Liver (tissue), 9 donors: ENCODE results near the gene RMND1. TPM values are rescaled to one million over a fixed set of nuclear protein-coding genes. Genes with fewer than 3 reads are reported as not detected.

ENCODE experiments used
- DNase-seq: peaks from one replicate; pipeline ENCODE4 v3.0.0-alpha.2; 2017; ENCODE audit warnings: low spot score
- H3K27ac ChIP-seq, 2 donors: one replicate each; pipeline ENCODE4 v1.7.0; 2013; ENCODE audit warnings: inconsistent platforms in 2 of 2, low read length in 2 of 2, control low read depth in 1 of 2, low read depth in 1 of 2, mild to moderate bottlenecking in 1 of 2
- H3K27me3 ChIP-seq, 4 donors: one replicate each; pipeline versions ENCODE4 v1.6.1 to v1.7.0; 2013; ENCODE audit warnings: low read length in 3 of 4, inconsistent platforms in 1 of 4, mild to moderate bottlenecking in 1 of 4, moderate library complexity in 1 of 4; ENCODE audit not compliant: control insufficient read depth in 4 of 4, insufficient read depth in 4 of 4
- H3K36me3 ChIP-seq, 4 donors: one replicate each; pipeline versions ENCODE4 v1.6.1 to v1.7.0; 2013; ENCODE audit warnings: low read length in 3 of 4, mild to moderate bottlenecking in 3 of 4, low read depth in 1 of 4, moderate library complexity in 1 of 4; ENCODE audit not compliant: control insufficient read depth in 4 of 4, insufficient read depth in 3 of 4
- H3K4me1 ChIP-seq, 4 donors: one replicate each; pipeline versions ENCODE4 v1.6.1 to v1.7.0; 2013; ENCODE audit warnings: low read length in 3 of 4, mild to moderate bottlenecking in 3 of 4, moderate library complexity in 1 of 4; ENCODE audit not compliant: control insufficient read depth in 4 of 4, insufficient read depth in 4 of 4
- H3K4me3 ChIP-seq, 3 donors: one replicate each; pipeline versions ENCODE4 v1.6.1 to v1.7.0; 2013; ENCODE audit warnings: low read length in 3 of 3, control low read depth in 1 of 3, low read depth in 1 of 3, mild to moderate bottlenecking in 1 of 3
- H3K9ac ChIP-seq, 2 donors: one replicate each; pipeline ENCODE4 v1.7.0; 2013; ENCODE audit warnings: low read length in 2 of 2, mild to moderate bottlenecking in 2 of 2, moderate library complexity in 2 of 2, control low read depth in 1 of 2, low read depth in 1 of 2
- H3K9me3 ChIP-seq, 4 donors: one replicate each; pipeline versions ENCODE4 v1.6.1 to v1.7.0; 2013; ENCODE audit warnings: low read length in 3 of 4; ENCODE audit not compliant: control insufficient read depth in 4 of 4
- FOXA1 ChIP-seq: IDR thresholded peaks from 2 replicates; pipeline ENCODE4 v1.6.1; 2016; ENCODE audit warnings: antibody characterized with exemption
- GABPA ChIP-seq, 2 donors: IDR thresholded peaks in 1 of 2; conservative IDR thresholded peaks in 1 of 2; 2 replicates each; pipeline ENCODE4 v1.6.1; 2016; ENCODE audit warnings: antibody characterized with exemption in 2 of 2, mild to moderate bottlenecking in 1 of 2, moderate library complexity in 1 of 2
- HNF4A ChIP-seq, 2 donors: conservative IDR thresholded peaks; 2 replicates each; pipeline ENCODE4 v1.6.1; 2016; ENCODE audit warnings: antibody characterized with exemption in 2 of 2, mild to moderate bottlenecking in 2 of 2
- HNF4G ChIP-seq: IDR thresholded peaks from 2 replicates; pipeline ENCODE4 v1.6.1; 2016; ENCODE audit warnings: antibody characterized with exemption
- JUND ChIP-seq, 2 donors: IDR thresholded peaks; 2 replicates each; pipeline ENCODE4 v1.6.1; 2016; ENCODE audit warnings: antibody characterized with exemption in 2 of 2
- NR2F2 ChIP-seq: IDR thresholded peaks from 2 replicates; pipeline ENCODE4 v1.6.1; 2016; ENCODE audit warnings: antibody characterized with exemption
- RAD21 ChIP-seq, 2 donors: IDR thresholded peaks; 2 replicates each; pipeline ENCODE4 v1.6.1; 2016; ENCODE audit warnings: antibody characterized with exemption in 2 of 2, mild to moderate bottlenecking in 2 of 2
- RXRA ChIP-seq, 2 donors: IDR thresholded peaks; 2 replicates each; pipeline ENCODE4 v1.6.1; 2017 to 2018; ENCODE audit warnings: antibody characterized with exemption in 2 of 2, mild to moderate bottlenecking in 1 of 2
- TAF1 ChIP-seq: conservative IDR thresholded peaks from 2 replicates; pipeline ENCODE4 v1.6.1; 2016; ENCODE audit warnings: antibody characterized with exemption, mild to moderate bottlenecking
- YY1 ChIP-seq: IDR thresholded peaks from 2 replicates; pipeline ENCODE4 v1.6.1; 2016; ENCODE audit warnings: antibody characterized with exemption, mild to moderate bottlenecking
- WGBS: extraction: QIAGEN DNeasy Blood & Tissue Kit; methylation state at CpG from one replicate; pipeline ENCODE4 v1.1.7; 2013; 5-methylcytosine and 5-hydroxymethylcytosine counted together
- polyA plus RNA-seq, 2 donors: library from polyadenylated mRNA; stranded (reverse) in 1 of 2; unstranded in 1 of 2; fragments of 200-250 nt in 1 of 2; fragments of >200 nt in 1 of 2; fragmentation: Nextera tagmentation in 1 of 2; extraction: Ambion mirVana in 1 of 2; gene quantifications; one replicate each; pipeline versions ENCODE4 v1.2.1 to v1.2.3, GENCODE V29; 2013 to 2015
- total RNA-seq, 2 donors: library from RNA; depleted of rRNA; stranded (reverse); fragments of >200 nt; gene quantifications; one replicate each; pipeline ENCODE4 v1.2.3, GENCODE V29; 2014
- TF ChIP-seq, protein P1 (sequence below): IDR thresholded peaks from 2 replicates; pipeline ENCODE4 v1.6.1; 2016; ENCODE audit warnings: antibody characterized with exemption
- TF ChIP-seq, protein P2 (sequence below): fragments of 150-350 bp; IDR thresholded peaks from 2 replicates; pipeline ENCODE4 v1.5.1; 2017; ENCODE audit warnings: improper control_type of control experiment, low read depth, low read length; ENCODE audit not compliant: missing input control
- TF ChIP-seq, protein P3 (sequence below): IDR thresholded peaks from 2 replicates; pipeline ENCODE4 v1.6.1; 2016; ENCODE audit warnings: antibody characterized with exemption
- TF ChIP-seq, protein P4 (sequence below): IDR thresholded peaks from 2 replicates; pipeline ENCODE4 v1.6.1; 2016; ENCODE audit warnings: antibody characterized with exemption, mild to moderate bottlenecking
- donor health status: healthy.
- donor health status: healthy.
- donor health status: healthy.
- donor health status: healthy.
- donor health status: healthy.

RMND1 gene
- total and polyA plus RNA-seq, 4 donors, result 13.2 to 22.6 (median 18.1) TPM

DNA sequence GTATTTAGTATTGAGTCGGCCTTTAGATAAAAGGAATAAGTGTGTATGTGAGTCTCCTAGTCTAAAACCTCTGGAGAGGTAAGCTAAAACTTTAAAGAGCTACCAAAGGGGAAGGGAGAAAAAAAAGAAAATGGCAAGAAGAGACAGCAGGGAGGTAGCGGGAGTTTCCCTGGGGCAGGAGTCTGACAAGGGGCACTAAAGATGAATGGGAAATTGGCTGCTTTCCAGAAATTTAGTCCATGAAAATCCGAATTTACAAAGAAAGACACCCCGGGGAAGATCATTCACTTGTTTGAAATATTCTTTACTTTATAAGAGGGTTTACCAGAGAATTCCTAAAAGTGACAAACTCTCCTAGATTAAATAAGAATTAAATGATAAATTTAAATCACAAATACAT lies 19.3 kb downstream of the RMND1 start:
- Histone ChIP-seq H3K36me3 (peaks cover 7 to 33% (median 26%) of the 10 kb centered on the region in 4 donors), H3K9me3 (no peaks in the 10 kb centered on the region), H3K27ac (no peak overlapping the region), H3K4me3 (no peak overlapping the region), H3K27me3 (no peaks in the 10 kb centered on the region), H3K9ac (no peak overlapping the region), H3K4me1 (peaks cover 2 to 17% (median 6%) of the 10 kb centered on the region in 4 donors)
- TF ChIP-seq, protein P1, sequence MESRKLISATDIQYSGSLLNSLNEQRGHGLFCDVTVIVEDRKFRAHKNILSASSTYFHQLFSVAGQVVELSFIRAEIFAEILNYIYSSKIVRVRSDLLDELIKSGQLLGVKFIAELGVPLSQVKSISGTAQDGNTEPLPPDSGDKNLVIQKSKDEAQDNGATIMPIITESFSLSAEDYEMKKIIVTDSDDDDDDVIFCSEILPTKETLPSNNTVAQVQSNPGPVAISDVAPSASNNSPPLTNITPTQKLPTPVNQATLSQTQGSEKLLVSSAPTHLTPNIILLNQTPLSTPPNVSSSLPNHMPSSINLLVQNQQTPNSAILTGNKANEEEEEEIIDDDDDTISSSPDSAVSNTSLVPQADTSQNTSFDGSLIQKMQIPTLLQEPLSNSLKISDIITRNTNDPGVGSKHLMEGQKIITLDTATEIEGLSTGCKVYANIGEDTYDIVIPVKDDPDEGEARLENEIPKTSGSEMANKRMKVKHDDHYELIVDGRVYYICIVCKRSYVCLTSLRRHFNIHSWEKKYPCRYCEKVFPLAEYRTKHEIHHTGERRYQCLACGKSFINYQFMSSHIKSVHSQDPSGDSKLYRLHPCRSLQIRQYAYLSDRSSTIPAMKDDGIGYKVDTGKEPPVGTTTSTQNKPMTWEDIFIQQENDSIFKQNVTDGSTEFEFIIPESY, result no peak
- TF ChIP-seq NR2F2 (no peak), TAF1 (no peak), HNF4A (conservative IDR thresholded peaks at IDR 0.05) (no peak), RAD21 (IDR thresholded peaks at IDR 0.05) (no peak), HNF4G (no peak), RXRA (IDR thresholded peaks at IDR 0.05) (no peak), GABPA (IDR thresholded peaks at IDR 0.05 in 1 of 2, conservative IDR thresholded peaks at IDR 0.05 in 1 of 2) (no peak), YY1 (no peak), FOXA1 (no peak), JUND (IDR thresholded peaks at IDR 0.05) (no peak)
- TF ChIP-seq, protein P2, sequence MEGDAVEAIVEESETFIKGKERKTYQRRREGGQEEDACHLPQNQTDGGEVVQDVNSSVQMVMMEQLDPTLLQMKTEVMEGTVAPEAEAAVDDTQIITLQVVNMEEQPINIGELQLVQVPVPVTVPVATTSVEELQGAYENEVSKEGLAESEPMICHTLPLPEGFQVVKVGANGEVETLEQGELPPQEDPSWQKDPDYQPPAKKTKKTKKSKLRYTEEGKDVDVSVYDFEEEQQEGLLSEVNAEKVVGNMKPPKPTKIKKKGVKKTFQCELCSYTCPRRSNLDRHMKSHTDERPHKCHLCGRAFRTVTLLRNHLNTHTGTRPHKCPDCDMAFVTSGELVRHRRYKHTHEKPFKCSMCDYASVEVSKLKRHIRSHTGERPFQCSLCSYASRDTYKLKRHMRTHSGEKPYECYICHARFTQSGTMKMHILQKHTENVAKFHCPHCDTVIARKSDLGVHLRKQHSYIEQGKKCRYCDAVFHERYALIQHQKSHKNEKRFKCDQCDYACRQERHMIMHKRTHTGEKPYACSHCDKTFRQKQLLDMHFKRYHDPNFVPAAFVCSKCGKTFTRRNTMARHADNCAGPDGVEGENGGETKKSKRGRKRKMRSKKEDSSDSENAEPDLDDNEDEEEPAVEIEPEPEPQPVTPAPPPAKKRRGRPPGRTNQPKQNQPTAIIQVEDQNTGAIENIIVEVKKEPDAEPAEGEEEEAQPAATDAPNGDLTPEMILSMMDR, result no peak
- TF ChIP-seq, protein P3, sequence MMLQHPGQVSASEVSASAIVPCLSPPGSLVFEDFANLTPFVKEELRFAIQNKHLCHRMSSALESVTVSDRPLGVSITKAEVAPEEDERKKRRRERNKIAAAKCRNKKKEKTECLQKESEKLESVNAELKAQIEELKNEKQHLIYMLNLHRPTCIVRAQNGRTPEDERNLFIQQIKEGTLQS, result no peak
- TF ChIP-seq, protein P4, sequence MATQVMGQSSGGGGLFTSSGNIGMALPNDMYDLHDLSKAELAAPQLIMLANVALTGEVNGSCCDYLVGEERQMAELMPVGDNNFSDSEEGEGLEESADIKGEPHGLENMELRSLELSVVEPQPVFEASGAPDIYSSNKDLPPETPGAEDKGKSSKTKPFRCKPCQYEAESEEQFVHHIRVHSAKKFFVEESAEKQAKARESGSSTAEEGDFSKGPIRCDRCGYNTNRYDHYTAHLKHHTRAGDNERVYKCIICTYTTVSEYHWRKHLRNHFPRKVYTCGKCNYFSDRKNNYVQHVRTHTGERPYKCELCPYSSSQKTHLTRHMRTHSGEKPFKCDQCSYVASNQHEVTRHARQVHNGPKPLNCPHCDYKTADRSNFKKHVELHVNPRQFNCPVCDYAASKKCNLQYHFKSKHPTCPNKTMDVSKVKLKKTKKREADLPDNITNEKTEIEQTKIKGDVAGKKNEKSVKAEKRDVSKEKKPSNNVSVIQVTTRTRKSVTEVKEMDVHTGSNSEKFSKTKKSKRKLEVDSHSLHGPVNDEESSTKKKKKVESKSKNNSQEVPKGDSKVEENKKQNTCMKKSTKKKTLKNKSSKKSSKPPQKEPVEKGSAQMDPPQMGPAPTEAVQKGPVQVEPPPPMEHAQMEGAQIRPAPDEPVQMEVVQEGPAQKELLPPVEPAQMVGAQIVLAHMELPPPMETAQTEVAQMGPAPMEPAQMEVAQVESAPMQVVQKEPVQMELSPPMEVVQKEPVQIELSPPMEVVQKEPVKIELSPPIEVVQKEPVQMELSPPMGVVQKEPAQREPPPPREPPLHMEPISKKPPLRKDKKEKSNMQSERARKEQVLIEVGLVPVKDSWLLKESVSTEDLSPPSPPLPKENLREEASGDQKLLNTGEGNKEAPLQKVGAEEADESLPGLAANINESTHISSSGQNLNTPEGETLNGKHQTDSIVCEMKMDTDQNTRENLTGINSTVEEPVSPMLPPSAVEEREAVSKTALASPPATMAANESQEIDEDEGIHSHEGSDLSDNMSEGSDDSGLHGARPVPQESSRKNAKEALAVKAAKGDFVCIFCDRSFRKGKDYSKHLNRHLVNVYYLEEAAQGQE, result no peak
- WGBS, result 77% methylated on average over 4 of the region's 4 CpGs
- DNase-seq, result no peak

DNA sequence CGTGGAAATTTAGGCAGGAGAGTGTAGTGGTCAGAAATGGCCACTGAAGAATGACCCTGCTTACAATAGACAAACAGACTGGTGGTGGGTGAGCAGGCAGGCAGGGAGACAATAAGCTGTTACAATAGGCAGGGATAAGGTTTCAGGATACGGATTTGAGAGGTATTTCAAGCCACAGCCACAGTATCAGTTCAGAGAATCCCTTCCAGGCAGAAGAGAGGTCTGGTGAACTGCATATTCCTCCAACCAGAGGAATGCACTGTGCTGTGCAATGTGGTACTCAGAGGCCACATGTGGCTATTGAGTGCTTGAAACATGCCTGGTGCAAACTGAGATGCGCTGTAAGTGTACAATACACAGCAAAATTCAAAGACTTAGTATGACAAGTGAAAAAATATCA lies 20.6 kb downstream of the RMND1 start:
- no peak overlapping the region for H3K27ac ChIP-seq
- H3K27me3 ChIP-seq, result no peaks in the 10 kb centered on the region
- no peak for TF ChIP-seq RXRA (IDR thresholded peaks at IDR 0.05)
- no peak for TF ChIP-seq JUND (IDR thresholded peaks at IDR 0.05)
- DNase-seq, result no peak
- WGBS, result 78% methylated on average over 3 of the region's 3 CpGs
- H3K9ac ChIP-seq, result no peak overlapping the region
- H3K9me3 ChIP-seq, result no peaks in the 10 kb centered on the region
- no peak overlapping the region for H3K4me3 ChIP-seq
- H3K36me3 ChIP-seq, result peaks cover 7 to 38% (median 29%) of the 10 kb centered on the region in 4 donors
- H3K4me1 ChIP-seq, result peaks cover 0 to 4% (median 1%) of the 10 kb centered on the region in 4 donors
